Mucosa of gallbladder (tissue), 1 donor: ENCODE measurements around the gene NARS2. TPM values are rescaled to one million over a fixed set of nuclear protein-coding genes. Genes with fewer than 3 reads are reported as not detected.

Source experiments
- total RNA-seq: library from RNA; stranded (reverse); gene quantifications from one replicate; pipeline ENCODE4 v1.2.1, GENCODE V29; 2021
- donor health status: DM: no; HTN: no; CAD: no.

Gene NARS2
- total RNA-seq, 1 donor from 2014 or later, result 16.3 TPM

Other genes with a start within 250 kb of the NARS2 start
- 25.9 TPM for gene GAB2, start 157.0 kb downstream of the NARS2 start, total RNA-seq